Muscle layer of colon (tissue), 2 donors: ENCODE measurements around the gene TLCD3B.
A peak's percentile ranks its signal among the peaks of the same experiment; 100 is the strongest.

Experiments
- H3K27ac ChIP-seq: one replicate; pipeline ENCODE4 v1.7.0; 2013; ENCODE audit warnings: low read depth, mild to moderate bottlenecking, low read length, moderate library complexity
- H3K27me3 ChIP-seq, 2 donors: one replicate each; pipeline ENCODE4 v1.7.0; 2013; ENCODE audit warnings: low read length in 2 of 2, mild to moderate bottlenecking in 2 of 2; ENCODE audit not compliant: insufficient read depth in 2 of 2, control insufficient read depth in 1 of 2
- H3K36me3 ChIP-seq: one replicate; pipeline ENCODE4 v1.7.0; 2013; ENCODE audit warnings: mild to moderate bottlenecking, low read length; ENCODE audit not compliant: insufficient read depth
- H3K4me1 ChIP-seq: one replicate; pipeline ENCODE4 v1.7.0; 2013; ENCODE audit warnings: mild to moderate bottlenecking, low read length; ENCODE audit not compliant: insufficient read depth
- H3K4me3 ChIP-seq, 2 donors: one replicate each; pipeline ENCODE4 v1.7.0; 2013; ENCODE audit warnings: low read length in 2 of 2, low read depth in 1 of 2, mild to moderate bottlenecking in 1 of 2, moderate library complexity in 1 of 2
- H3K9ac ChIP-seq: one replicate; pipeline ENCODE4 v1.7.0; 2013; ENCODE audit warnings: low read length
- H3K9me3 ChIP-seq: one replicate; pipeline ENCODE4 v1.7.0; 2013; ENCODE audit warnings: mild to moderate bottlenecking, low read length
- donor health status: abdominal sarcoma.
- donor health status: Adenocarcinoma of cecum.

TLCD3B gene, protein sequence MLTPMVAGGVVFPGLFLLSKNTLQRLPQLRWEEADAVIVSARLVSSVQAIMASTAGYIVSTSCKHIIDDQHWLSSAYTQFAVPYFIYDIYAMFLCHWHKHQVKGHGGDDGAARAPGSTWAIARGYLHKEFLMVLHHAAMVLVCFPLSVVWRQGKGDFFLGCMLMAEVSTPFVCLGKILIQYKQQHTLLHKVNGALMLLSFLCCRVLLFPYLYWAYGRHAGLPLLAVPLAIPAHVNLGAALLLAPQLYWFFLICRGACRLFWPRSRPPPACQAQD

DNA sequence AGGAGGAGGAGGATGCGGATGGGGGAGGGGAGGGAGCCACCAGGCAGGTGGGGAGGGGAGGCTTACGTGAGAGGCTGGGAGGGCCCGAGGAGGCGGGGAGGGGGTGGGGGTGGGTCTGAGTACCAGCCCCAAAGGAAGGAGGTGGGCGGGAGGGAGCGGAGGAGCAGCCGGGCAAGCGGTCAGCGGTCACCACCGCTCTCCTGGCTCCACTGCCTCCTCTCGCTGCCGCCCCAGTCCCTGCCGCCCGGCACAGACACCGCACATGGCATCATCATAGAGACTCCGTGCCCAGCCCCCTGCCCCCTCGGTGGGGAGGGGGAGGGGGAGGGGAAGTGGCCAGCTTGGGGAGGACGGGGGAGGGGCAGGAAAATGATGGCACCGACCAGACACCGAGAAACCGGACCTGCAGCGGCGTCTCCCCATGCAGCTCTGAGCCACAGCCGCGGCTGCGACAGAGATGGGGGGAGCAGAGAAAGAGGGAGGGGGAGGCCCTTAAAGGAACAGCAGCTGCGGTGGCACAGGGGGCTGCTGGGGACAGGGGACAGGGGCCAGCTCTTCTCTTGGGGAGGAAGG, at the start of gene TLCD3B:
Gene TLCD3B (minus strand): TSS at position 431 of the 573 bp plus-strand sequence. CDS start 744 bp downstream, outside the sequence.
- Histone ChIP-seq H3K4me1 (no peaks in the 10 kb centered on the region), H3K27me3 (peaks cover 24 to 74% of the 10 kb centered on the region in 2 donors), H3K9me3 (no peaks in the 10 kb centered on the region), H3K36me3 (no peaks in the 10 kb centered on the region), H3K27ac (no peak within 1 kb of the TSS), H3K4me3 (no peak within 1 kb of the TSS), H3K9ac (no peak within 1 kb of the TSS)

DNA sequence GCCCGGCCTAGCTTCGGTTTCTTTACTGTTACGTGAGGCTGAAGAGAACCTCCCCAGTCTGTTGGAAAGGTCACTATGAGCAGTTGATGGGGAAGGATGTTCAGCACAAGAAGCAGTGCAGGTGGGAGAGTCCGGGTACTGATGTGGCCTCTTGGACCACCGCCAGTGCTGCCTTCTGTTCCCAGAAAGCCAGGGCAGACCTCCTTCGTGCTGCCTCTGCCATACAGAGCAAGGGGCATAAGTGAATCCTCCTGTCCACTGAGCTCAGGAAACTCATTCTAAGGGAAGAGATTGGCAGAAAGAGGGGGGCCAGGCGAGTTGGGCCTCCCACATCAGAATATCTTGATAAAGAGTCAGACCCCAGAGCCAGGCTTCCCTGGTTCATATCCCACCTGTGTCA, 48.4 kb upstream of the TLCD3B start:
- Histone ChIP-seq H3K4me1 (peaks cover 19% of the 10 kb centered on the region), H3K27me3 (no peaks in the 10 kb centered on the region), H3K4me3 (no peak overlapping the region), H3K27ac (no peak overlapping the region), H3K36me3 (peaks cover 54% of the 10 kb centered on the region), H3K9me3 (no peaks in the 10 kb centered on the region), H3K9ac (no peak overlapping the region)

DNA sequence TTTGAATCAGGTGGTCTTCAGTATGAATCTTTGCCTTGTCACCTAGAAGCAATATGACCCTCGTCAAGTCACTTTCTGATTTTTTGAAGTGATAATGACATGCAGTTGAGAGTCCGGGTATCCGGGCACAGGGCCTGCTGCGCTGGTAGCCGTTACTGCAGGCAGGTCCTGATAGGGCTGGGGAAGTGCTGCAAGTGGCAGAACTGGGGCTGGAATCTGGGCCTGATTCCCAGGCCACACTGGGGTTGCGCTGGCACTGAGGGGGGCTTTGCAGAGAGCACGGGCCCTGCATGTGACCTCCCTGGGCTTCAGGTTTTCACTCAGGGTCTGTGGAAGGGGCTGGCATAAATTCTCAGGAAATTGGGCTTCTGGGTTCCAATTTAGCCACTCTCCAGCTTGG, 47.7 kb upstream of the TLCD3B start:
- Histone ChIP-seq H3K27ac (no peak overlapping the region), H3K27me3 (no peaks in the 10 kb centered on the region), H3K9me3 (no peaks in the 10 kb centered on the region), H3K9ac (no peak overlapping the region), H3K4me1 (peaks cover 19% of the 10 kb centered on the region), H3K36me3 (peaks cover 46% of the 10 kb centered on the region), H3K4me3 (no peak overlapping the region)

DNA sequence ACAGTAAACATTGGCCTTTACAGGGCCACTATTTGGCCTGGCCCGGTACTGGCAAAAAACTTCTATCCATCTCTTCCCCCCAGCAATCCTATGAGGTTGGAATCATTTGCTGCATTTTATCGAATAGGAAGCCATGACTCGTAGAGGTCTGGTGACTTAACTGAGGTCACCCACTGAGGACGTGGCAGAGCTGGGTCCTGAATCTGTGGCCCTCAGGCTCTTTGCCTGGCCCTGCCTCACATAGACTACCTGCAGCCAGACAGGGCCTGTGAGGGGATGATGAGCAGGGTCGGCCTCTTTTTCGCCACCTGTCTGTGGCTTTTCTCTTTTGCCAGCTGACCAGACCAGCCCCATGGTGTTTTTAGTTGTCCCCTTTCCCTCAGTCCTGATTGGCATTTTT, 46.6 kb upstream of the TLCD3B start:
- peaks cover 35% of the 10 kb centered on the region for H3K36me3 ChIP-seq
- no peaks in the 10 kb centered on the region for H3K9me3 ChIP-seq
- no peak overlapping the region for H3K4me3 ChIP-seq
- no peaks in the 10 kb centered on the region for H3K27me3 ChIP-seq
- no peak overlapping the region for H3K27ac ChIP-seq
- peaks cover 19% of the 10 kb centered on the region for H3K4me1 ChIP-seq
- H3K9ac ChIP-seq, result peak overlapping the region; percentile 78

DNA sequence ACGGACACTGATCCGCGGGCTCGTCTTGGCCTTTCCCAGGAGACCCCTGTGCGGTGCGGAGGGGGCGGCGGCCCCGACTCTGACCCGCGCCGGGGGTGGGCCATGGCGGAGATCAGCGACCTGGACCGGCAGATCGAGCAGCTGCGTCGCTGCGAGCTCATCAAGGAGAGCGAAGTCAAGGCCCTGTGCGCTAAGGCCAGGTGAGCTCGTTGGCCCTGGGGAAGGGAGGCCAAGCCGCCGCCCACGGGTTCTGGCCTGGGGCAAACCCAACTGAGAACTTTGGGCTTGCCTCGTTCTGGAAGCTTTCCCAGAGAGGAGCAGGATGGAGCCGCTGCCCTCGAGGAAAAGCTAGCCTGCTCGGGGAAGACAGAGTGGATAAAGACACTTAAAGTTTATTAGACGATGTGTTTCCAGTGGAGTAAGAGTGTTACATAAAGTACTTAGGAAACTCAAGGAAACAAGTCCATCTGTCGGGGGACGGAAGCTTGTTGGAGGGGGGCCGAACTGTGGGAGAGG, 45.3 kb upstream of the TLCD3B start:
- peak overlapping the region; percentile 78 for H3K9ac ChIP-seq
- H3K4me1 ChIP-seq, result peaks cover 23% of the 10 kb centered on the region
- H3K27ac ChIP-seq, result peak overlapping the region; percentile 83
- H3K27me3 ChIP-seq, result no peaks in the 10 kb centered on the region
- peaks cover 38% of the 10 kb centered on the region for H3K36me3 ChIP-seq
- no peaks in the 10 kb centered on the region for H3K9me3 ChIP-seq
- H3K4me3 ChIP-seq, result peak overlapping the region; percentile 88 to 91

DNA sequence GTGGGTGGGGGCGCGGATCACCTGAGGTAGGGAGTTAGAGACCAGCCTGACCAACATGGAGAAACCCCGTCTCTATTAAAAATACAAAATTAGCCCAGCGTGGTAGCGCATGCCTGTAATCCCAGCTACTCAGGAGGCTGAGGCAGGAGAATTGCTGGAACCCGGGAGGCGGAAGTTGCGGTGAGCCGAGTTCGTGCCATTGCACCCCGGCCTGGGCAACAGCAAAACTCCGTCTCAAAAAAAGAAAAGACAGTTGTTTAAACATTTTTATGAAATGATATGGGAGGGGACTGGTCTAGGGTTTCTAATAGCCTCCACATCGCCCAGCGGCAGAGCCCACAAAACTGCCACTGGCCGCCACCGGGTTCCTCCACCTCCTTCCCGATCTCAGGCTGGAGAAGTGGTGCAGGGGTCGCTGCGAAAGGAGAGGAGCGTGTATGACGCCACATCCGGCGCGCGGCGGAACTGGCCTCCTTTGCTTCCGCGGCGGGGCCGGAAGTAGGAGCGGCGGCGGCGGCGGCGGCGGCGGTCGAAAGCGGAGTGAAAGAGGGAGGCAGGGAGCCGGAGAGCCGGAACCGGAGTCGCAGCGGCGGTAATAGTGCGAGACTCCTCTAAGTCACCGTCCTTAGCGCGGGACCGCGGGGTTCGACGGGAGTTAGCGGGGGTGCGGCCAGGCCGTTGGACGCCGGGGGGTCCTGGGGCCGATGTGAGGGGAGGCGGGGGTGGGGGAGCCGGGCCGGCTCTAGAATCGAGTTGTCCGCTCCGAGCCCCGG, 44.6 kb upstream of the TLCD3B start, which contains the start of gene PPP4C:
Gene PPP4C (plus strand): TSS at position 492 of the 773 bp plus-strand sequence. CDS start 384 bp downstream, outside the sequence.
- peak within 1 kb of the TSS; percentile 88 to 91 for H3K4me3 ChIP-seq
- H3K9ac ChIP-seq, result peak within 1 kb of the TSS; percentile 78
- no peaks in the 10 kb centered on the region for H3K9me3 ChIP-seq
- H3K27me3 ChIP-seq, result no peaks in the 10 kb centered on the region
- peaks cover 36% of the 10 kb centered on the region for H3K36me3 ChIP-seq
- peak within 1 kb of the TSS; percentile 83 for H3K27ac ChIP-seq
- H3K4me1 ChIP-seq, result peaks cover 25% of the 10 kb centered on the region

DNA sequence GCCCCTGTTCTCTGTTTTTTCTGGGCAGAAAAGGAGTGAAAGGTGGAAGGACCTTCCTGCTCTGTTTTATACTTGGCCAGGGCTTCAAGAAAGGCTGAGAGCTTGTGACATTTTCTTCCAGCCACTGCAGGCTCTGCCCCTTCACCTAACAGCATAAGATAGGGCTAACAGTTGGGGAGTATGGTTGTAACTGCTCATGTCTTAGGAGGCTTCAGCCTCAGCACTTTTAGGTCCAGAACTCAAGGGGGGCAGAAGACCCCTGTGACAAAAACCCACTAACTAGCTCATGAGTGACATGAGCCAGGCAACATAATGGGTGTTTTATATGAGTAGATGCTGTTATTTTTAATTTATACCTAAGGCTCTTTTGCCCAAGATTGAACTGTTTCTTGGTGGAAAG, 39.4 kb upstream of the TLCD3B start:
- Histone ChIP-seq H3K4me1 (peaks cover 46% of the 10 kb centered on the region), H3K9me3 (no peaks in the 10 kb centered on the region), H3K9ac (no peak overlapping the region), H3K4me3 (no peak overlapping the region), H3K27ac (peak overlapping the region; percentile 74), H3K36me3 (peaks cover 54% of the 10 kb centered on the region), H3K27me3 (no peaks in the 10 kb centered on the region)

DNA sequence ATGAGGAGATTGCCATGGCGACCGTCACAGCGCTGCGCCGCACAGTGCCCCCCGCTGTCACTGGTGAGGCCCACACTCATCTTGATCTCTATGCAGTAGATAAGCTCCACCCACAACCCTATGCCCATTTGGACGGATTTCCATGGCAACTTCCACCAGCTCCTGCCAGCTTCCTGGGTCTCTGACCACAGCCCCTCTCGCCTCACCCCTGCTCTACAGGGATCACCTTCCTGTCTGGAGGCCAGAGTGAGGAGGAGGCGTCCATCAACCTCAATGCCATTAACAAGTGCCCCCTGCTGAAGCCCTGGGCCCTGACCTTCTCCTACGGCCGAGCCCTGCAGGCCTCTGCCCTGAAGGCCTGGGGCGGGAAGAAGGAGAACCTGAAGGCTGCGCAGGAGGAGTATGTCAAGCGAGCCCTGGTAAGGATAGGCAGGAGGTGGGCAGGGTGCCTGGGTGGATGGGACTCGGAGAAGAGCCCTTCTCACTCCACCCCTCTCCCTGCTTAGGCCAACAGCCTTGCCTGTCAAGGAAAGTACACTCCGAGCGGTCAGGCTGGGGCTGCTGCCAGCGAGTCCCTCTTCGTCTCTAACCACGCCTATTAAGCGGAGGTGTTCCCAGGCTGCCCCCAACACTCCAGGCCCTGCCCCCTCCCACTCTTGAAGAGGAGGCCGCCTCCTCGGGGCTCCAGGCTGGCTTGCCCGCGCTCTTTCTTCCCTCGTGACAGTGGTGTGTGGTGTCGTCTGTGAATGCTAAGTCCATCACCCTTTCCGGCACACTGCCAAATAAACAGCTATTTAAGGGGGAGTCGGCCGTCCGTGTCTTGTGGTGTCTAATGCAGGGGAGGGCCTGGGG, 38.8 kb upstream of the TLCD3B start:
- Histone ChIP-seq H3K4me3 (peak overlapping the region; percentile 7 to 28), H3K9ac (peak overlapping the region; percentile 14), H3K27ac (peak overlapping the region; percentile 74), H3K9me3 (no peaks in the 10 kb centered on the region), H3K27me3 (no peaks in the 10 kb centered on the region), H3K36me3 (peaks cover 54% of the 10 kb centered on the region), H3K4me1 (peaks cover 43% of the 10 kb centered on the region)

DNA sequence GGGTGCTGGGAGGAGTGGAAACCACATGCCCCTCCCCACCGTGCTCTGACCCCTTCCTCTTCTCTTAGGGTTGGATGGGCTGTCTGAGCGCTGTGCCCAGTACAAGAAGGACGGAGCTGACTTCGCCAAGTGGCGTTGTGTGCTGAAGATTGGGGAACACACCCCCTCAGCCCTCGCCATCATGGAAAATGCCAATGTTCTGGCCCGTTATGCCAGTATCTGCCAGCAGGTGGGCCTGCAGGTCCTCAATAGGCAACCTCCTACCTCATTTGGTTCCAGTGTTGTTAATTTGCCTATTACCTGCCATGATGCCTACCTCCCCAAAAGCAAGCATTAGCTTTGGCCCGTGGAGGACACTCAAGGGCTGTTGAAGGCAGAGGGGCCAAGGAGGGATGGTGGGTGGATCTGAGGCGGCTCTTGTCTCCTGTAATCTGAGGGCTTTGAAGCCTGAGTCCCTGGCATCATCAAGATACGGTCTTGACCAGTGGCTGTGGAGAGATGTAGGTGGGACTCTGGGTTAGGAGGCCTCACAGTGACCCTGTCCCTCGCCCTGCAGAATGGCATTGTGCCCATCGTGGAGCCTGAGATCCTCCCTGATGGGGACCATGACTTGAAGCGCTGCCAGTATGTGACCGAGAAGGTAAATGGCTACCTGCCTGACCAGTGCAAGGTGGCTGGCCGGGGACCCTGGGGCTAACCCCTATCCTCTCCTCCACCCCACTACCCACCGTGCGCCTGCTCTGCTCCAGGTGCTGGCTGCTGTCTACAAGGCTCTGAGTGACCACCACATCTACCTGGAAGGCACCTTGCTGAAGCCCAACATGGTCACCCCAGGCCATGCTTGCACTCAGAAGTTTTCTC, 37.9 kb upstream of the TLCD3B start:
- H3K9me3 ChIP-seq, result no peaks in the 10 kb centered on the region
- peak overlapping the region; percentile 56 for H3K27ac ChIP-seq
- H3K4me1 ChIP-seq, result peaks cover 43% of the 10 kb centered on the region
- H3K27me3 ChIP-seq, result no peaks in the 10 kb centered on the region
- H3K9ac ChIP-seq, result peak overlapping the region; percentile 42
- peaks cover 54% of the 10 kb centered on the region for H3K36me3 ChIP-seq
- peak overlapping the region in 1 of 2 donors; percentile 28 for H3K4me3 ChIP-seq

DNA sequence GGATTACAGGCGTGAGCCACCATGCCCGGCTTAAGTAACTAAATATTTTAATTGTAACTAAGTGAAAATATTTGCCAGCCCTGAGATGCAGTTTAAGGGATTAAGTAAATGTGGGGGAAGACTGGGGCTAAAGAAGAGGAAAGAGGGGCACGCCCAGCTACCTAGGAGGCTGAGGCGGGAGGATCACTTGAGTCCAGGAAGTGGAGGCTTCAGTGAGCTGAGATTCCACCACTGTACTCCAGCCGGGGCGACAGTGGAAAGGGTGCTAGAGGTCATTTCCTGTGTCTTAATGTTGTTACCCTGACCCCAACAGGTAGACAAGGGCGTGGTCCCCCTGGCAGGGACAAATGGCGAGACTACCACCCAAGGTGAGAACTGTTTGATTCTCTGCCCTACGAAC, 37.3 kb upstream of the TLCD3B start:
- Histone ChIP-seq H3K9me3 (no peaks in the 10 kb centered on the region), H3K9ac (peak overlapping the region; percentile 42), H3K27me3 (no peaks in the 10 kb centered on the region), H3K4me1 (peaks cover 48% of the 10 kb centered on the region), H3K36me3 (peaks cover 54% of the 10 kb centered on the region), H3K27ac (peak overlapping the region; percentile 56), H3K4me3 (no peak overlapping the region)
